ENCODE data around the gene MYOD1. TPM values are rescaled to one million over a fixed set of nuclear protein-coding genes. Genes with fewer than 3 reads are reported as not detected.

The MYOD1 gene
- total RNA-seq, 1 donor from 2014 or later = not detected

GRCh38 chr11:17700991-17701390 is 18.4 kb upstream of the MYOD1 start:
- DNase-seq (ENCODE audit: low spot score) = no peak

GRCh38 chr11:17702876-17703275 is 16.5 kb upstream of the MYOD1 start:
- DNase-seq (ENCODE audit: low spot score) = no peak

GRCh38 chr11:17703951-17704350 is 15.4 kb upstream of the MYOD1 start:
- no peak for DNase-seq (ENCODE audit: low spot score)

DNA sequence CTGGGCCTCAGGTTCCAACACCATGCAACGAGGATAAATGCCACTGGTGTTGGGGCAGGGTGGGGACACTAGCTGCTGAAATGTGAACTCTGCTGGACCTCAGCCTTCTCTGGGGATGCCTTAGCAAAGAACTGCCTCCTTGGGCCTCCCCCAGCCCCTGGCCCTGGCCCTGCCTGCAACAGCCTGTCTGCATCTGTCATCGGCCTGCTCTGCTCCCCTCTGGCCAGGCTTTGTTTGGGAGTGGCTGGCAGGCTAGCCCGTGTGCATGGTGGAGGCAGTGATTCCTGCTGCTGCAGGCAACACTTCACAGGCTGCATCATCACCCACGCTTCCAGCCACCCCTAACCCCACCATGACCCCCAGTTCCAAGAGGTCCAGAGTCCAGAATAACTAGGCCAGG is 11.5 kb upstream of the MYOD1 start:
- no peak for DNase-seq (ENCODE audit: low spot score)

DNA sequence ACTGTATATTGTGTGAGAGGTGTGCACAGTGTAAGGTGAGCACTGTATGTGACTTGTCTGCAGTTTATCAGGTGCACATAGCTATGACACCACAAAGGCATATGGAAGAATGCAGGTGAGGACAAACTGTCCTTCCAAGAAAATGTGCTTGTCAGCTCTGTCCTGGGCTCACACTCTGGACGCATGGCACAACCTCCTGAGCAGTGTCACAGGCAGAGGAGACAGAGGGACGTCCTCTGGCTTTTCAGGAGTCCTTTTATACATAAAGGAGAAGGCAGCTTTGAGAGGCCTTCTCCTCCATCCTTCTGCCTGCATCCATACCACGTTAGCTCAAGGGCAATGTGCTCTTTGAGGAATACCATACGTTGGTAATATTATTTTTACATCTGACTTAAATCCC is 7.5 kb upstream of the MYOD1 start:
- DNase-seq (ENCODE audit: low spot score) = no peak

GRCh38 chr11:17713851-17714250 is 5.5 kb upstream of the MYOD1 start:
- no peak for DNase-seq (ENCODE audit: low spot score)

- DNase-seq (ENCODE audit: low spot score) = no peak
Observed at GRCh38 chr11:17714356-17714854, 5.0 kb upstream of the MYOD1 start.

GRCh38 chr11:17714870-17715269 is 4.5 kb upstream of the MYOD1 start:
- DNase-seq (ENCODE audit: low spot score) = no peak

- no peak for DNase-seq (ENCODE audit: low spot score)
Observed at GRCh38 chr11:17716807-17717206, 2.6 kb upstream of the MYOD1 start.

DNA sequence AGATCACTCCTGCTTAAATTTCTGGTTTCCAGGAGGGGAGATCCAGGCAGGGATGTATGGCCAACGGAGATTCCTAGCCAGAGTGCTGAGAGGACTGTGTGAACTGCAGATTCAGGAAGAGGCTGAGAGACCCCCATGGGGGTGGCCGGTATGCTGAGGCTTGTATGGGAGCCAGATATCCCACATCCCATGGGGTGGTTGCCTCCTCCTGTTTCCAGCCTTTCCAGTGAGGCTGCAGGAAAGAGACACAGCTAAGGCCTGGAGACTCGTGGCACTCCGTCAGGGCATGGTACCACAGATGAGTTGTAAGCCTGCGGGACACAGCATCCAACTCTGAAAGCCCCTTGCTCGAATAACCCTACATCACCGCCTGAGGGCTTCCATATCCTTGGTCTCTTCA is 1.4 kb upstream of the MYOD1 start:
- no peak for DNase-seq (ENCODE audit: low spot score)

DNA sequence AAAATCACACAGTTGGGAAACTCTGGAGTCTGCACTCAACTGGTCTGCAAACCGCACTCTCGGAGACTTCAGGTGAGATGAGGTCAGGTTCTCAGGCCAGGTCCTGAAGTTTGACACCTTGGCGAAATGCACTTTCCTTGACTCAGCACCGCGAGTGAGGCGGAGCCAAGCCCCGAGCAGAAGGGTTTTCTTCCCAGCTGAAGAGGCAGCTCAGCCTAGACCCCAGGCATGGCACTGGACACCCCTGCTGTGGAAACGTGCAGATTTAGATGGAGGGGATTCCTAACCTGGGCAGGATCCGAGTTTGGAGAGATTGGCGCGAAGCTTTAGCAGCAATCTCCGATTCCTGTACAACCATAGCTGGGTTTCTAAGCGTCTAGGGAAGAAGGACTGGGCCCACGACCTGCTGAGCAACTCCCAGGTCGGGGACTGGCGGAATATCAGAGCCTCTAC is 835 bp upstream of the MYOD1 start:
- peak; percentile 82 for DNase-seq (ENCODE audit: low spot score)

DNA sequence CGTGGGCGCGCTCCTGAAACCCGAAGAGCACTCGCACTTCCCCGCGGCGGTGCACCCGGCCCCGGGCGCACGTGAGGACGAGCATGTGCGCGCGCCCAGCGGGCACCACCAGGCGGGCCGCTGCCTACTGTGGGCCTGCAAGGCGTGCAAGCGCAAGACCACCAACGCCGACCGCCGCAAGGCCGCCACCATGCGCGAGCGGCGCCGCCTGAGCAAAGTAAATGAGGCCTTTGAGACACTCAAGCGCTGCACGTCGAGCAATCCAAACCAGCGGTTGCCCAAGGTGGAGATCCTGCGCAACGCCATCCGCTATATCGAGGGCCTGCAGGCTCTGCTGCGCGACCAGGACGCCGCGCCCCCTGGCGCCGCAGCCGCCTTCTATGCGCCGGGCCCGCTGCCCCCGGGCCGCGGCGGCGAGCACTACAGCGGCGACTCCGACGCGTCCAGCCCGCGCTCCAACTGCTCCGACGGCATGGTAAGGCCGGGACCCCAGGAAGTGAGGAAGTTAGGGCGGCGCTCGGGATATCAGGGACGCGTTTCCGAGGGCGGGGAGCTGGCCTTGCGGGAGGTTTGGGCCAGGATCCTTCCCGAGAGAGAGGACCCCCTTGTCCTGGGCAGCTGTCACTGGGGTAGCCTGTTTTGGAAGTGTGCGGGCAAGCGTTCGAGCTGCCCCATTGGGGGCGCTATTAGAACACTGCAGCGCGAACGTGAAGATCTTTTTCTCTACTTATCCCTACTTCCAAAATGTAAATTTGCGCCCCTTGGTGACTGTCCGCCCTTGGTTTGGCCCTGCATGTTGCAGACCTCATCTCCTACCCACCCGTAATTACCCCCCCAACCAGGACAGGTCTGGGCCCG is 796 bp downstream of the MYOD1 start:
- peak; percentile 86 for DNase-seq (ENCODE audit: low spot score)

DNA sequence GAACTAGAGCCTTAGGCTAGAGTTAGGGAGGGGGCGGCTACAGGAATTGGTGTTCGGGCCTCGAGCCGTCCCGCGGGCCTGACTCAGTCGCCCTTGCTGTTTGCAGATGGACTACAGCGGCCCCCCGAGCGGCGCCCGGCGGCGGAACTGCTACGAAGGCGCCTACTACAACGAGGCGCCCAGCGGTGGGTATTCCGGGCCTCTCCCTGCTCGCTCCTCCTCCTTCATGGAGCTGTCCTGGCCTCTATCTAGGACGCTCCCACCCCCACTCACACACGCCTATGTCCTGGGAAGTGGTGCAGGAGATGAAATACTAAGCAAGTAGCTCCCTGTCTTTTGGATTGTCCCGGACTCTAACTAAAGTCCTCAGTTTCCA is 1.4 kb downstream of the MYOD1 start:
- peak; percentile 65 for DNase-seq (ENCODE audit: low spot score)

- peak; percentile 83 for DNase-seq (ENCODE audit: low spot score)
Observed at GRCh38 chr11:17721242-17721999, 2.0 kb downstream of the MYOD1 start.

GRCh38 chr11:17722000-17722643 is 2.8 kb downstream of the MYOD1 start:
- DNase-seq (ENCODE audit: low spot score) = peak; percentile 59

DNA sequence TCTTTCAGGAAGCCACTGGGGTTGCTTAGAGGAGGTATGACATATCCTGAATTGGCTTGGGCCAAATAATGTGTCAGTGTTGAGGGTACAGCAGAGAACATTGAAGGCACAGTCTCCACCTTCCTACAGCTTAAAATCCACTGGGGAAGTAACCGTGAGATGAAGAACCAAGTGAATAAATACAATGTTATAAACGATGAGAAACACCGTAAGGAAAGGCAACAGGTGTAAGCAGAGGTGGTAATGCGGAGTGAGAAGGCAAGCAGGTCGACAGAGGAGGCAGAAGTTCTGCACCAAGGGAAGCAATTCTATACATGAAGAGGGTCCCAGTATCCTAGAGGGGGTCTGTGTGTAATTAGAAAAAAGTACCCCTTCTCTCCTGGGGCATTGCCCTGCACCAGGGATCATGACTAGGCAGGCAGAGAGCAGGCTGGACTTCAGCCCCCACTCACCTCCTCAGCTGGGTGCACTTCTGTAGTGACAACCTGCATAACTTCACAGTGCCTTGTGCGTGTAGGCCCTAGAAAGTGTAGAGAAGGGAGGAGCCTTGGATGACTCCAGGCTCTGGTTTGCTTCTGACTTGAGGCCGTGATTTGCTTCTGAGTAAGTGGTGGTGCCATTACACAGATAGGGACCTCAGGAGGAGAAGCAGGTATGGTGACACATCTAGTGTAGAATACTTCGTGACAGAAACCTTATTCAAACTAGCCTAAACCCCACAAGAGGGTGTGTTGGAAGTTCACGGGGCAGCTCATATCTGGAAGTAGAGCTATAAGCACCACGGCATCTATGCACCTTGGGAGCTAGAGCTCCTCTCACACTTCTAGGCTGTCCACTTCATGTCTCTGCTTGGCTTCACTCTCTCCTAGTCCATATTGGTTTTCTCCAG is 4.9 kb downstream of the MYOD1 start:
- no peak for DNase-seq (ENCODE audit: low spot score)

GRCh38 chr11:17725174-17725573 is 5.8 kb downstream of the MYOD1 start:
- DNase-seq (ENCODE audit: low spot score) = no peak

GRCh38 chr11:17730137-17730536 is 10.8 kb downstream of the MYOD1 start:
- DNase-seq (ENCODE audit: low spot score) = no peak

GRCh38 chr11:17730608-17731462 is 11.5 kb downstream of the MYOD1 start:
- no peak for DNase-seq (ENCODE audit: low spot score)

DNA sequence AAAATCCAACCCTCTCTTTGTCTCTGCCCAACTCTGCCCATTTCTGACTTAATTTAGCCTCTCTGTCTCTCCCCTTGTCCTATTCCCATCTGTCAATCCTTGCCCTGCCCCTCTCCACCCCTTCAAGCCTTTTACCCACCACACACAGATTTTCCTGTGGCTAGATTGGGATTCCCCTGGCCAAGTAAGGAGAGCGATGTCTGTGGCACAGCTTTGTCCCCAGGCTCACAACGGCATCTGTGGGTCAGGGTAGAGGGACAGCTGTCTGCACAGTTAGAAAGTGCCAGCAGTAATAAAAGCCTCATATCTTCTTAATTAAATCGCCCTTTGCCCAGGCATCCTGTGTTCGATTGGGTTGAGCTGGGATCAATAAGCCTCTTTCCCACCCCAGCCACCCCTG is 13.9 kb downstream of the MYOD1 start:
- DNase-seq (ENCODE audit: low spot score) = no peak

Data from mesenteric fat pad (tissue), 1 donor.